GM12891 (cell line): Measurements from ENCODE around the gene IDH3G.

Experiments
- DNase-seq: peaks from one replicate; pipeline ENCODE4 v3.0.0; 2011; ENCODE audit warnings: low spot score; ENCODE audit not compliant: insufficient read length
- FAIRE-seq: peaks from 2 replicates; lab custom pipeline; 2011; peaks lifted over from hg19 to GRCh38; lab: Jason Lieb, UNC
- PAX5 ChIP-seq: IDR thresholded peaks from 2 replicates; pipeline ENCODE4 v1.6.1; 2011; ENCODE audit warnings: low read length, moderate library complexity, mild to moderate bottlenecking; ENCODE audit not compliant: insufficient read depth, severe bottlenecking
- POLR2A ChIP-seq: IDR thresholded peaks from 2 replicates; pipeline ENCODE4 v1.6.1; 2011; ENCODE audit warnings: low read depth, low read length, control low read depth
- POLR2AphosphoS5 ChIP-seq: IDR thresholded peaks from 2 replicates; pipeline ENCODE4 v1.6.1; 2011; ENCODE audit warnings: low read depth, low read length, control low read depth
- POU2F2 ChIP-seq: IDR thresholded peaks from 2 replicates; pipeline ENCODE4 v1.6.1; 2011; ENCODE audit warnings: low read depth, mild to moderate bottlenecking, control low read depth, low read length, moderate library complexity
- SPI1 ChIP-seq: IDR thresholded peaks from 2 replicates; pipeline ENCODE4 v1.6.1; 2011; ENCODE audit warnings: low read depth, low read length, control low read depth
- TAF1 ChIP-seq: IDR thresholded peaks from 2 replicates; pipeline ENCODE4 v1.6.1; 2011; ENCODE audit warnings: low read depth, low read length, control low read depth

IDH3G gene

GRCh38 chrX:153780678-153781427, 13.3 kb downstream of the IDH3G start, which contains the start of gene SRPK3:
Gene SRPK3 (plus strand): TSS chrX:153781041. CDS start chrX:153781087, 46 bp downstream.
- DNase-seq (no peak), FAIRE-seq (no peak)
- TF ChIP-seq POLR2AphosphoS5 (no peak), POLR2A (no peak), SPI1 (no peak), PAX5 (no peak), POU2F2 (no peak), TAF1 (no peak)

- FAIRE-seq (no peak), DNase-seq (no peak)
- TF ChIP-seq POU2F2 (no peak), POLR2AphosphoS5 (no peak), POLR2A (no peak), SPI1 (no peak), TAF1 (no peak), PAX5 (no peak)
Observed at GRCh38 chrX:153779891-153780677, 14.1 kb downstream of the IDH3G start.

DNA sequence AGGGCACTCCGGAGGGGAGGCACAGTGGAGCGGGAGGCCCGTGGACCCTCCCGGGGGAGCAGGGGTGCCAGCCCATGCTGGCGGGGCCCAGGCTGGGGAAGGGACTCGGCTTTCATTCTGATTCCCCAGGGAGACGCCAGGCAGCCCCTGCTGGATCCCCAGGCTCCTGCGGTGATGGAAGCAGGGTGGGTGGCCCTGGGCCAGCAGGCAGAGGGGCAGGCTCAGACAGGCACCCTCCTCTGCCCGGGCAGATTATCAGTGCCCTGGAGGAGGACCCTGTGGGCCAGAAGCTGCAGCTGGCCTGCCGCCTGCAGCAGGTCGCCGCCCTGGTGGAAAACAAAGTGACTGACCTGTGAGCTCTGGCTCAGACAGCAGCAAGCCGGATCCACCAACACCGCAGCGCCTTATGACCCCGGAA, 15.5 kb downstream of the IDH3G start:
- TF ChIP-seq POLR2AphosphoS5 (no peak), SPI1 (no peak), POLR2A (no peak), POU2F2 (no peak), TAF1 (no peak), PAX5 (no peak)
- FAIRE-seq (no peak), DNase-seq (no peak)

- DNase-seq (no peak), FAIRE-seq (no peak)
- no peak for TF ChIP-seq PAX5
- TF ChIP-seq POLR2A: no peak
- TF ChIP-seq POLR2AphosphoS5: no peak
- no peak for TF ChIP-seq SPI1
- no peak for TF ChIP-seq TAF1
- TF ChIP-seq POU2F2: no peak
Observed at GRCh38 chrX:153778181-153778580, 16.0 kb downstream of the IDH3G start.

- FAIRE-seq: no peak
- TF ChIP-seq POU2F2: no peak
- no peak for TF ChIP-seq PAX5
- no peak for TF ChIP-seq TAF1
- no peak for TF ChIP-seq SPI1
- no peak for TF ChIP-seq POLR2A
- no peak for TF ChIP-seq POLR2AphosphoS5
- no peak for DNase-seq
Observed at GRCh38 chrX:153777261-153778090, 16.7 kb downstream of the IDH3G start.

- DNase-seq: no peak
- no peak for FAIRE-seq
- no peak for TF ChIP-seq POU2F2
- no peak for TF ChIP-seq PAX5
- TF ChIP-seq POLR2AphosphoS5: no peak
Observed at GRCh38 chrX:153776611-153777045, 17.5 kb downstream of the IDH3G start.

- TF ChIP-seq SPI1 (no peak), POLR2A (no peak), TAF1 (no peak), PAX5 (no peak), POU2F2 (no peak), POLR2AphosphoS5 (no peak)
- FAIRE-seq (no peak), DNase-seq (no peak)
Observed at GRCh38 chrX:153776120-153776599, 18.0 kb downstream of the IDH3G start.

- FAIRE-seq (no peak), DNase-seq (no peak)
Observed at GRCh38 chrX:153775293-153776119, 18.7 kb downstream of the IDH3G start.

More at GRCh38 chrX:153775293-153776119, 18.7 kb downstream of the IDH3G start:
- no peak for TF ChIP-seq POLR2AphosphoS5
